DMS153 (cell line): ENCODE measurements around the gene DOCK8.
"Not testable (repeated sequence)": the region's sequence is repeated elsewhere in the genome, so short reads cannot be mapped to it uniquely, and the experiment has no call there.

Experiments
- DNase-seq: peaks from one replicate; lab custom pipeline; 2025; lab: John Stamatoyannopoulos, UW

DOCK8 gene

DNA sequence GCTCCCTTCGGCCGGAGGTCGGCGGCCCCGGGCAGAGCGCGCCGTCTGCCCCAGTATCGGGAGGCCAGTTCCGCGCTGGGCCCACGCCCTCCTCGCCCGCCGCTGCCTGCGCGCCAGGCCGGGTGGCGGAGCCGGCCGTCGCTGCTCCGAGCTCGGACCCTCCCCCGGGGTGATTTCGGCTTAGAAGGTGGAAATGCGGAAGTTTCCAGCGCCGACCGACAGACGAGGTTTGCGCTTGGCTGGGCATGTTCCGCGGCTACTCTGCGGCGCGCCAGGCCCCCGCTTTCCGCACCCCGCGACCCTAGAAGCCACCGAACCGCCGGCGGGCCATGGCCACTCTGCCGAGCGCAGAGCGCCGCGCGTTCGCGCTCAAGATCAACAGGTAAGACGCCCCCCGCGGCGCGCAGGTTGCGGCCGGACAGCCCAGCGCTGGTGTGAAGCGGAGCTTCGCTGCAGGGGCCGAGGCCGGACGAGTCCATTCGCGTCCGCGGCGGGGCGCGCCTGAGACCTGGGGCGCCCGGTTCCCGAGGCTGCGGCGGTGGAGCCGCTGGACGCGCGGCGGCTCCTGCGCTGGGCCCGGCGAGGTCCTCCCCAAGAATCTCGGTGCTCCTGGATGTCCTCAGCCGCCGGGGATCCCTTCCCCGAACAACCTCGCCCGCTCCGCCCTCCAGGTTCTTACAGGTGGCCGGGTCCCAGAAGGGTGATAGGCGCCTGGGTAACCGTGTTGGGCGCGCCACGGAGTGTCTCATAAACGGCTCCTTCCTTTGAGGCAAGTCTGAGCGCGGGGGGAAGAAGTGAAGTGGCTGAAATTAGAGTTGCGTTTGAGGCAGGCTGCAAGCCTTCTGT lies at the start of gene DOCK8:
Gene DOCK8 (plus strand): TSS at position 218 of the 846 bp plus-strand sequence. CDS start 112 bp downstream, at position 330.
- peak; percentile 8 for DNase-seq

DNA sequence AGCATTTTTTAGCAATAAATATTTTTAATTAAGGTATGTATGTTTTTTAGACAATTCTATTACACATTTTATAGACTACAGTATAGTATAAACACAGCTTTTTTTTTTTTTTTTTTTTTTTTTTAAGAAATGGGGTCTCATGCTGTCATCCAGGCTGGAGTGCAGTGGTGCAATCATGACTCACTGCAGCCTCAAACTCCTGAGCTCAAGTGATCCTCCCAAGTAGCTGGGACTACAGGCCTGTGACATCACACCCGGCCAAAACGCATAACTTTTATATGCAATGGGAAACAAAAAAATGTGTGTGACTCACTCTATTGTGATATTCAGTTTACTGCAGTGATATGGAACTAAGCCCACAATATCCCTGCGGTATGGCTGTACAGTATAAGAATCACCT lies 44.9 kb upstream of the DOCK8 start:
- not testable (repeated sequence) for DNase-seq

DNA sequence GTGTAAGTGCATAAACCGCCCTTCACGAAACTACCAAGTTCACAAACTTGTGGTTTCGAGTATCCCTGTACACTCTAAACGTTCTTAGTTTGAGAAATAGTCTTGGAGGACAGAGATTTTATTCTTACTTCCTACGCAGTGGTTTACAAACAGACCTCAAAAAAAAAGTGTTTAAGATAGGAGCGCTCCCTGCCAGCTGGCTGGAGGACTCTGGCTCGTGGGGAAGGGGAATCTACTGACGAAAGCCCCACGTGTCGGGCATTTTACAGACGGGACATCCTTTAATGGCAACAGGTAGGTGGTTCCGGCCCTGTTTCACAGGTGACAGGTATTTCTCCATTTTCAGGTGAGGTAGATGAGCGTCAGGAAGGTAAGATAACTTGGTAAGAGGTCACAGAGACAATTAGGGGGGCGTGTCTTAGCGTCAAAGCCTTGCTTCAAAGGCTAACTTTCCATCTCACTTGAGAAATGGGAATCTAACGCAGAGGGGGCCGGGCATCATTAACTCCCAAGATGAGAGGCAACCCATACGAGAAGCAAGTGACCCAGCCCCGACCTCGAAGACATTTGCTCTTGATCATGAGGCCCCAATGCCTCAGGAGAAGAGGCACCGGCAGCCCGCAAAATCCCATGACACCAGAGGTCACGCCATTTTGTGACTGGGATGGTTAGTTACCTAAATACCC lies 36.4 kb upstream of the DOCK8 start:
- DNase-seq: not testable (repeated sequence)

DNA sequence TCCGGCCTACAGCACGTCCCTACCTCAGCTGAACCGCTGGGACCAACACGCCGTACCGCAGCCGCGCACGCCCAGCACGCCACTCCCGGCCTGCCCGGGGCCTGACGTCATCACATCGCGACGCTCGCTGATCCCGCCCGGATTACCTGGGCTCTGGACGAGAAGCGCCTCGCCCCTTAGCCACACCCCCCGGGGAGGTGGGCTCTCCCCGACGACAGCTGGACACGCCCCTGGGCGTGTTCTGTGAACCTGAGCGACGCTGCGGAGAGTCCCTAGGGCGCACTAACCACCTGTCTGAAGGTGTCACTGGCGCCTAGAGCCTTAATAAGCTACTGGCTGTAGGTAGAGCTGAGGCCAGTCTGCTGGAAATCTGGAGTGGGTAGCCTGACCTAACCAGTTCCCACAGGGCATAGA lies 35.7 kb upstream of the DOCK8 start, which contains the start of gene ZNG1A:
Gene ZNG1A (minus strand): TSS at position 87 of the 414 bp plus-strand sequence. CDS start 87 bp downstream, outside the sequence.
- not testable (repeated sequence) for DNase-seq

DNA sequence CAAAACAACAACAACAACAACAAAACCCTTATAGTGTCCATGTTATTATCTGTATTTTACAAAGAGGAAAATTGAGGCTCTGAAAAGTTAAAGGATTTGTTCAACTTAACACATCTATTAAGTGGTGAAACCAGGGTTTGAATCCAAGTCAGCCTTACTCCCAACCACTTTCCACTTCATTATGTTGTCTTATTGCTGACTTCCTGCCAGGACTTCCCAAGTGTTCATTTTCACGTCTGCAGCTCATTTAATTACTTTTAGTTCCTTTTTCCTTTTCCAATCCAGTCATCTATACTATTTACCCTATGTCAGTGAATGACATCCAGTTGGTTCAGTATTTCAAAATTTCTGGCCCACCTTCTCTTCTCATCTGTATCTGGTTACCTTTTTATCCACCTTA lies 15.1 kb upstream of the DOCK8 start:
- DNase-seq: not testable (repeated sequence)

DNA sequence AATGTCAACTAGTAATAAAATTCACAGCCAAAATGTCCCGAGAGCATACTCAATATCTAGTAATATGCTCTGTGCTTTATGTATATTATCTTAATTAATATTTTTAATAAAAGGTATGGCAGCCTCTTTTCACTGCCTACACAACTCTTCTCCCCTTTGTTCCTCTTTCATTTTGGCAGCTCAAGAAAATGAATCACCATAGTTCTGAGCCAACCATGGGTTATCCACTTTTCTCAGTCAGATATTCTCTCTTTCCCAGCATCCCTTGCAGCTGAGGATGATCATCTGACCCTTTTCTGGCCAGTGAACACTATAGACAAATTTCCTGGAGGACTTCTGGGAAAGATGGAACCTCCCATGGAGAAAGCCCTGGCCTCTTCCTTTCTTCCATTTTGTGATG lies 8.2 kb upstream of the DOCK8 start:
- no peak for DNase-seq

DNA sequence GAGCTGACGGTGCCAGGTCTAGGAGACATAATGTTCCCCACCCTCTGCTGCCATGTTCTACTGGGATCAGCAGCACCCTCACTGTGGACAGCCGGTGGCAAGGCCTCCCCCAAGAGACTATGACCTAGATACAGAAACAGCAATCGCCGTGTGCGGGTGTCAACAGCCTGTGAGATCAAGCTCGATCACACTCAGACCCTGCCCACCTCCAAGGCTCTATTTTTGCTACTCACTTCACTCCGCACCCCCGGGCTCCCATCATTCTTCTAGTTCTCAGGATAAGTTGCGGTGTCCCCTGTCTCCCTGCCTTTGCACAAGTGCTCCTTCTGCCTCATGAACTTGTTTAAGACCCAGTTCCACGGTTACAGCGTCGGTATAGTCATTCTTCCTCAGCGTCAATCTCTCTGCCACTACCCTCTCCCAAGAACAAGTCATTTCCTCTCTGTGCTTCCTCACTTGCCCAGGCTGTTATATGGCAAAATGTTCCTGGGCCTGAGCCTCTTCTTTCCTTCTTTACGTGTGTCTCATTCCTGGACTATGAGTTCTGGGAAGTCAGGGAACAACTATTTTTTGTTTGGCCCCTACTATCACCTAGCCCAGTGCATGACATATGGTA lies 5.4 kb upstream of the DOCK8 start:
- DNase-seq: no peak

DNA sequence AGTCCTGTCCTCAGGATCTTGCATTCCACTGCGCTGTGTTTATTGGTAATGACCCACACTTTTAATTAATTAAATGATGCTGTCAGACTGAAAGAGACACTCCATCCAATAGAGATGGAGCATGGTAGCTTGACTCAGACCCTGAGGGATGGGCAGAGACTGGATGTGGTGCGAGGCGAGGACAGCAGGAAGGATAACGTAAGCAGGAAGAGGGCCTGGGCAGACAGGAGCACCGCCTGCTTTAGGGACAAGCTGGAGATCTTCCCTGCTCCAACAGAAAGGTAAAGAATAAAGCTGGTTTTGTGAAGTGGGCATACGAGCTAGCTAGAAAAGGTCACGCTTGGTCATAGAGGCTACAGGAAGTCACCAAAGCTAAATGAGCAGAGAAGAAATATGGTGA lies 3.6 kb upstream of the DOCK8 start:
- no peak for DNase-seq

DNA sequence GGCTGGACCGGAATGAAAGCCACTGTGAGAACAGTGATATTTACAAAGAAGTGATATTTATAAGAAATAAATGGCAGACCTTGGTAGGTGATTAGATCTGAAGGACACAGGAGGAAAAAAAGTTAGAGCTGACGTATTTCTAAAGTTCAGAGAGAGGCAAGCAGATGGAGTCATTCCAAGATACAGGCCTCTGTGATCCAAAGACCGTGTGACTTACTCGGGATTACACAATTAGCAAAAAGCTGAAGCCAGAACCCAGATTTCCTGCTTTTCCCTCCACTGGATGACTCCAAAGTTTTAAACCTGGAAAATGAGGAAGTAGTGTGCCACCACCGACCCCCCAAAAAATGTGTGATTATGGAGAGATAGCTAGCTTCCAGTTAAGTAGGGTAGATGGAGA lies 3.1 kb upstream of the DOCK8 start:
- no peak for DNase-seq

DNA sequence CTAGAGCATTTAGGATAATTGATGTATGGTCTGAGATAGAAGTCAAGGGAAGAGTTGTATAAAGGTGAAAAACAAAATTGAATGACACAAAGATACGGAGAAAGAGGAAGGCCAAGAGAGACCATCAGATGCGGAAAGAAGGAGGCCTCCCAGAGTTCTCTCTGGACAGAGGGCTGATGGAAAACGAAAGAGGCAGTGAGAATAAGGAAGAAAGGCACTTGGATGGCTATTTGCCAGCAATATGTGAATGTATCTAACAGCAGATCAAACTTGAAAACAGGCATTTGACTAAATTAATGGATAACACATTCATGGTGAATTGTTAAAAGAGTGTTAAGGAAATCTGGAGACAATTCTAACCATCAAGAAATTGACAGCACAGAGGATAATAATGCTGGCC lies 2.4 kb upstream of the DOCK8 start:
- DNase-seq: no peak

DNA sequence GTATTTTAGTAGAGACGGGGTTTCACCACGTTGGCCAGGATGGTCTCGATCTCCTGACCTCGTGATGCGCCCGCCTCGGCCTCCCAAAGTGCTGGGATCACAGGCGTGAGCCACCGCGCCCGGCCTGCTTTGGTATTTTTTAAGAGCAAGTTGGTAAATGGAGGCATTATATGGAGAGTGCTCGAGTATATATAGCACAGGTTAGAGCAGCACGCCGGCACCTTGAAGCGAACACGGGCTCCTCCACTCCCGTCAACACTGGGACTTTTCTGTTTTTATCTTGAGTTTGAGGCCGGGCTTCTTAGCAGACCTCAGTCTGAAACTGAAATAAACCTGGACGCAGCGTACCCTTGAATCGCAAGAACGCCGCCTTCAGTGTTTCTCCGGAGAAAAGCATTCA lies 764 bp upstream of the DOCK8 start:
- DNase-seq: not testable (repeated sequence)

DNA sequence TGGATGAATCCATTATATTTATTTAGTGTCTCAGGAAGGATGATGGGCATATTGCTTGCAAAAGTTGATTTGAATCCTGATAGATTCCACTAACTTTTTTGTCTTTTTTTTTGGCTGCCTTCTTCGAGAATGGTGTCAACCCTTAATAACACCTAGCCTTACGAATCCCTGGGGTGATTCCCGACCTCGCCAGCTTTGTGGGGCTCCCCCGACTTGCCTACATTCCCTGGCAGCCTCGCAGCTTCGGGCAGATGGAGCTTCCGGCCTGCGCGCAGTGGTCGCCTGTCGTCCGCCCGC lies 366 bp upstream of the DOCK8 start:
- no peak for DNase-seq

DNA sequence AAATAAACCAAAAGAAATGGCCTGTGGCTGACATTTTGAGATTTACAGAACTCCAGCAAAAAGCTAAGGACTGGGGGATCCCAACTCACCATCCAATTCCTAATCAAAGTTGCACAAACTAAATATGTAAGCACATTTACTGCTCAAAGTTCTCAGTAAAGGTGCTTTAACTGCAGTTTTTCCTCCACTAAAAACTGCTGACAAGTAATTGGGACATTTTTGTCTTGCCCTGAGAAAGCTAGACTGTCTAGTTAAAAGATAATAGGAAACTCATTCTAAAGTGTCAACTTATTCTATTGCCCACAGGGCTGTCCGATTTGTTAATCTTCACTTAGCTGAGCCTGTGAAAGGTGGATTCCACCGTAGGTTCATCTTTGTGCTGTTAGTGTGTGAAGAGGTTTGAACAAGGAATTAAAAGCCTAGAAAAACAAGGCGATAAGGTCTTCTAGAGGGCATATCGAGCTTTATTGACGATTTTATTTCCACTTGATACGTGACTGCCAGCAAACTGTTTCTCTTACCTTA lies 1.0 kb downstream of the DOCK8 start:
- no peak for DNase-seq

DNA sequence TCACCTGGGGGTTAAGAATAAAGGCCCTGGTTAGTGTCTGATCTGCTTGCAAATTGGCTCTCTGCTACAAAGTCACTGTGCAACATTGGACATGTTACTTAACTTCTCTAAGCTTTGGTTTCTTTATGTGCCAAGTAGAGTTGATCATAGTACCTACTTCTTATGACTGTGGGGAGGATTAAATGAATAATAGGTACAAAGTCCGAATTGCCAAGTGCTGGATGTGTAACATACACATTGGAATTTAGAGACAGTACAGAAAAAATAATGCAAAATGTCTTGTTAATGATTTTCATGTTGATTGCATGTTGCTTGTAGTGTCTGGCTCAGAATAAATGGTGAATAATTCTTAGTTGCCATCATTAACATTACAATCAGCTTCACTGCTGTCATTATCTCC lies 2.2 kb downstream of the DOCK8 start:
- DNase-seq: no peak

DNA sequence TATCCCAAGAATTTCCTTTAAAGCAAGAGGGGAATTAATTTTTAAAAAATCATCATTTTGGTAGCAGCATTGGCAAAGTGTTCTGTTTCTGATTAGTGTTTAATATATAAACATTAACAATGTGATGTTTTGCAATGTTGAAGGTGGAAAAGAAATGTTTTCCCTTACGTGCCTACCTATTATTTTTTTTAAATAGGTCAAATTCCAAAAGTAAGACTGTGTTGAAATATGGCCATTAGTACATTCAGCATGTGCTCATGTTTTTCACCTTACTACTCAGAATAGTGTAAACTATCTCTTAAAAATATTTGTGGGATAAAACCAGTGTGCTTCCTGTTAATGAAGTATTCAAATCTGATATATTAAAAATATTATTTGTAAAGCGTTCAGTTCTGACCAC lies 3.3 kb downstream of the DOCK8 start:
- no peak for DNase-seq

DNA sequence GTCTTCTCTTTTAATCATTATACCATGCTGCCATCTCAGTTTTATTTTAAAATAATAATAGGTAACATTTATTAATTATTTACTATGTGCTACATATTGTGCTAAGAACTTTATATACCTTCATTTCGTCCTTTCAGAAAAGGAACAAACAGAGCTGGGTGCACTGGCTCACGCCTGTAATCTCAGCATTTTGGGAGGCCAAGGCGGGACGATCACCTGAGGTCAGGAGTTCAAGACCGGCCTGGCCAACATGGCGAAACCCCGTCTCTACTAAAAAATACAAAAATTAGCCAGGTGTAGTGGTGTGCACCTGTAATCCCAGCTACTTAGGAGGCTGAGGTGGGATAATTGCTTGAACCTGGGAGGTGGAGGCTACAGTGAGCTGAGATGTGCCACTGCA lies 4.4 kb downstream of the DOCK8 start:
- not testable (repeated sequence) for DNase-seq

DNA sequence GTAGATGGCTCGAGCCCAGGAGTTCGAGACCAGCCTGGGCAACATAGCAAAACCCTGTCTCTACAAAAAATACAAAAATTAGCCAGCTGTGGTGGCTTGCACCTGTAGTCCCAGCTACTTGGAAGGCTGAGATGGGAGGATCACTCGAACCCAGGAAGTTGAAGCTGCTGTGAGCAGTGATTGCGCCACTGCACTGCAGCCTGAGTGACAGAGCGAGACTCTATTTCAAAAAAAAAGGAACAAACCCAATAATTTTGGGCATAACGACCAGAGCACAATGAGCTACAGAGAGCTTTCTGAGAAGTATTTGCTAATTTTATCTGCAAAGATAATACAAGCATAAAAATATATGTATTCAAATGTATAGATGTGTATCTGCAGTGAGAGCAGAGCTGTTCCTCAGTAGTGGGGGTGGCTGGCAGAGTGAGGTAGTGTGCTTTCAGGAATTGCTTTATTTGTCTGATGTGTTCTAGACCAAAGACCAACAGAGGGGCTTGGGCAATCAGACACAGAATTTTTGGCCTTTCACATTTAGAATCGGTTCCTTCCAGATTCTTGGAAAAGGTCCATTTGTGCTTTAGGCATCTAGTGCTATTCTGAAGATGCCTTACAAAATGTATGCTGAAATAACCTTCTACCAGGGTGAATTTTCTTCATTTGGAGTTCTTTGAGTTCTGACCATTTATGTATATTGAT lies 5.2 kb downstream of the DOCK8 start:
- no peak for DNase-seq

DNA sequence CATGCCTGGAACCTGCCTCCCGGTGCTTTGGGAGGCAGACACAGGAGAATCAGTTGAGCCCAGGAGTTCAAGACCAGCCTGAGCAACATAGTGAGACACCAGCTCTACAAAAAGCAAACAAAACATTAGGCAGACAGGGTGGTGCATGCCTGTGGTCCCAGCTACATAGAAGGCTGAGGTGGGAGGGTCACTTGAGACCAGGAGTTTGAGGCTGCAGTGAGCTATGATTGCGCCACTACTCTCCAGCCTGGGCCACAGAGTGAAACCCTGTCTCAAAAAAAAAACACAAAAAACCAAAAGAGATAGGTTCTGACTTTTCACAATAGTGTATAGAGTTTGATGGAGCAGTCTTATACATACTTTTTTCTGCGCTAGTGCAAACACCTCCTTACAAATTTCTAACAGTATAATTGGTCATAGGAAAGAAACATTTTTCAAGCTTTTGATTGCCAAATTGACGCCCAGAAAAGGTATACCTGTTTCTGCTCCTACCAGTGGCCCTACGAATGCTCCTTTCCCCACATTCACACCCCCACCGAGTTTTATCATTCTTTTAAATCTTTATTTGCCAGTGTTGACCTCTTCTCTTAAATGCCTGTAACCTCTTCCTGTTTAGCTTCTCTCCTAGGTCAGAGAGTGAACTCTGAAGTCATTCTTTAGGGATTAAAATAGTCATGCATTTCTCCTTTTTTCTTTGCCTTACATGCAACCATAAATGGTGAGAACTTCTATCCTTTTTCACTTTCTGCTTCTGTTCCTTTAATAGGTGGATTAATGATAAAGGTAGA lies 7.5 kb downstream of the DOCK8 start:
- no peak for DNase-seq

DNA sequence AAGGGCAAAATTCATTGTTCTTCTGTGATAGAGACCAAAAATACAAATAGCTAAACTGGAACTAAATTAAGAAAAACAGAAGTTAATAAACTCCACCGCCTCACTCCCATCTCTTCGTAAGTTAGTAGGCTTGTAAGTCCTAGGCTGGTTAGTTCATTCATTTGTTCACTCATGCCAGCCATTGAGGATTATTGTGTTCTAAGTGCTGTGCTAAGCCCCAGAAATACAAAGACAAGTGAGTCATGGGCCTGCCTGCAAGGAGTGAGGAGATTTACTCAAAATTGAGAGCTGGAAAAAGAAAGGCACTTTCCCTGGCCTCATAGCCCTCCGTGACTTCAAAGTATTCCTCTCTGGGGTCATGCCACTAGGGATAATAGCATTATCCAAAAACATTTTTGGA lies 8.5 kb downstream of the DOCK8 start:
- no peak for DNase-seq

DNA sequence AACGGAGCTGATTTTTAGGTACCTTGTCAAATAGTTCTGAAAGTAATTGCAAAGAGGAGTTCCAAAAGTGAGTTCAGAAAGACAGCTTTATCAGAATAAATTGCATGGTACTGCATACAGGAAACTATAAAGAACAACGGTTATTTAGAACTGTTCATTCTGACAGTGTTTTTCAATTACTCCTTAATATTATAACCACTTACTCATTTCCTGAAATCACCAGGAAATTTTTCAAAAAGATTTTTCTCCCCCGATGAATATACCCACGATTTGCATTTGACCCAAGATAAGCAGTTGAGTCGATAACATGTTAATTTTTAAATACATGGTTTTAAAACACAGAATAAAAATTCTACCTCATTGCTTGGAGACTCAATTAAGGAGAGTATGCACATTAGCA lies 9.4 kb downstream of the DOCK8 start:
- no peak for DNase-seq
